Loucy (cell line): ENCODE data around the gene GNAQ.

Source experiments
- EZH2phosphoT487 ChIP-seq: fragments of 200-600 bp; IDR thresholded peaks from 2 replicates; pipeline ENCODE4 v1.6.1; 2018; ENCODE audit warnings: antibody characterized with exemption, mild to moderate bottlenecking, moderate library complexity, borderline replicate concordance
- TF ChIP-seq, protein P1 (sequence below): fragments of 200-600 bp; sonication (generic); conservative IDR thresholded peaks from 2 replicates; pipeline ENCODE4 v1.5.1; 2014; ENCODE audit warnings: mild to moderate bottlenecking, antibody characterized with exemption, low read length

DNA sequence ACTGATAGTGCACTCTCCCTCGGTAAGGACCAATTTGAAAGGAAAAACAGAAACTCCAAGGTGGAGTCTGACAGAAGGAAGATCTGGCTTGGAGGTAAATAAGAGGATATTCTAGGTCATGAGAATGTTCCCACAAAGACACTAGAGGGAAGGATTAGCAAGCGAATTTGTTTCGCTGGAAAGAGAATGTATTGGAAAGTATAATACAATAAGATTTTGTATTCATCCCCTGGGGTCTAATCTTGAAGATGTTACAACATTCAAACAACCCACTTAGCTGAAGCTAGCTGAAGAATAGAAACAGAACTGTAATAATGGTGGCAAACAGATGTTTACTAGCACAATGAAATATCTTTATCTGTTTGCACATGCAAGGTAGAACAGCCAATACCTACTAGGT is 158.7 kb downstream of the GNAQ start:
- TF ChIP-seq, protein P1, sequence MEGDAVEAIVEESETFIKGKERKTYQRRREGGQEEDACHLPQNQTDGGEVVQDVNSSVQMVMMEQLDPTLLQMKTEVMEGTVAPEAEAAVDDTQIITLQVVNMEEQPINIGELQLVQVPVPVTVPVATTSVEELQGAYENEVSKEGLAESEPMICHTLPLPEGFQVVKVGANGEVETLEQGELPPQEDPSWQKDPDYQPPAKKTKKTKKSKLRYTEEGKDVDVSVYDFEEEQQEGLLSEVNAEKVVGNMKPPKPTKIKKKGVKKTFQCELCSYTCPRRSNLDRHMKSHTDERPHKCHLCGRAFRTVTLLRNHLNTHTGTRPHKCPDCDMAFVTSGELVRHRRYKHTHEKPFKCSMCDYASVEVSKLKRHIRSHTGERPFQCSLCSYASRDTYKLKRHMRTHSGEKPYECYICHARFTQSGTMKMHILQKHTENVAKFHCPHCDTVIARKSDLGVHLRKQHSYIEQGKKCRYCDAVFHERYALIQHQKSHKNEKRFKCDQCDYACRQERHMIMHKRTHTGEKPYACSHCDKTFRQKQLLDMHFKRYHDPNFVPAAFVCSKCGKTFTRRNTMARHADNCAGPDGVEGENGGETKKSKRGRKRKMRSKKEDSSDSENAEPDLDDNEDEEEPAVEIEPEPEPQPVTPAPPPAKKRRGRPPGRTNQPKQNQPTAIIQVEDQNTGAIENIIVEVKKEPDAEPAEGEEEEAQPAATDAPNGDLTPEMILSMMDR: no peak
- TF ChIP-seq EZH2phosphoT487: no peak
